HepG2 (cell line): ENCODE results near the gene CLTA. TPM values are rescaled to one million over a fixed set of nuclear protein-coding genes. Genes with fewer than 3 reads are reported as not detected.

Source experiments
- ATAC-seq: fragments of 200-7000 bp; cut with Tn5 transposase; 3 replicates; pipeline ENCODE4 v1.9.1; 2020; ENCODE audit warnings: mild to moderate bottlenecking, moderate library complexity
- BruUV-seq: library from RNA; stranded (reverse); fragments of 400-500 nt; replicated peaks from 2 replicates; lab custom pipeline; 2021; lab: Mats Ljungman, UMichigan
- CTCF ChIA-PET: fragments of 300-600 bp; formaldehyde crosslinking; extraction: SDS; loops from one replicate; lab custom pipeline; 2021; ENCODE audit warnings: low total read pairs, inconsistent platforms, low intra/inter-chr PET ratio; lab: Yijun Ruan, JAX
- POLR2A ChIA-PET: fragments of 350-600 bp; sonication (Branson Sonifier 250); formaldehyde crosslinking; loops from one replicate; lab custom pipeline; 2020; ENCODE audit warnings: antibody characterized with exemption, inconsistent platforms; lab: Yijun Ruan, JAX
- DNase-seq: peaks from one replicate; pipeline ENCODE4 v3.0.0-alpha.2; 2015; ENCODE audit warnings: low spot score
- FAIRE-seq: peaks from 3 replicates; lab custom pipeline; 2011; peaks lifted over from hg19 to GRCh38; lab: Jason Lieb, UNC
- H2AFZ ChIP-seq: one replicate; pipeline ENCODE4 v1.6.1; 2011; ENCODE audit warnings: low read length, inconsistent platforms
- H3K27ac ChIP-seq: fragments of 300-600 bp; 3 replicates; pipeline ENCODE4 v1.8.0; 2011; ENCODE audit warnings: mixed run types, mild to moderate bottlenecking, mixed read lengths, low read length, inconsistent platforms; ENCODE audit not compliant: insufficient read depth; ENCODE audit errors: extremely low read length
- H3K27me3 ChIP-seq, 2 experiments: fragments of 200-600 bp in 1 of 2; 2 replicates in 1 of 2; 3 replicates in 1 of 2; pipeline versions ENCODE4 v1.6.0 to v1.8.0; 2011; ENCODE audit warnings: low read length in 2 of 2, mild to moderate bottlenecking in 2 of 2, moderate library complexity in 2 of 2, inconsistent platforms in 1 of 2; ENCODE audit not compliant: insufficient read depth in 2 of 2, control insufficient read depth in 1 of 2
- H3K36me3 ChIP-seq, 2 experiments: fragments of 200-600 bp in 1 of 2; replicated peaks in 1 of 2; 2 replicates in 1 of 2; 3 replicates in 1 of 2; pipeline versions ENCODE4 v1.5.1 to v1.8.0; 2011; ENCODE audit warnings: low read length in 2 of 2, inconsistent platforms in 1 of 2; ENCODE audit not compliant: insufficient read depth in 2 of 2, control insufficient read depth in 1 of 2
- H3K4me1 ChIP-seq: 2 replicates; pipeline ENCODE4 v1.5.1; 2012; ENCODE audit warnings: low read length, inconsistent platforms; ENCODE audit not compliant: insufficient read depth
- H3K4me2 ChIP-seq: 2 replicates; pipeline ENCODE4 v1.6.0; 2011; ENCODE audit warnings: low read depth, low read length, inconsistent platforms
- H3K4me3 ChIP-seq, 3 experiments: fragments of 200-600 bp in 1 of 3; sonication (generic), shearing (Covaris generic) in 1 of 3; replicated peaks in 1 of 3; 2 replicates each; pipeline ENCODE4 v1.5.1; 2011 to 2016; ENCODE audit warnings: low read length in 3 of 3, inconsistent platforms in 2 of 3, low read depth in 2 of 3, mild to moderate bottlenecking in 2 of 3, control low read depth in 1 of 3, mixed read lengths in 1 of 3; ENCODE audit not compliant: insufficient read depth in 1 of 3
- H3K79me2 ChIP-seq: one replicate; pipeline ENCODE4 v1.6.1; 2011; ENCODE audit warnings: low read length, inconsistent platforms; ENCODE audit not compliant: insufficient read depth
- H3K9ac ChIP-seq: 2 replicates; pipeline ENCODE4 v1.6.0; 2011; ENCODE audit warnings: mild to moderate bottlenecking, low read depth, low read length, inconsistent platforms; ENCODE audit not compliant: insufficient read depth
- H3K9me3 ChIP-seq: 2 replicates; pipeline ENCODE4 v1.5.1; 2012; ENCODE audit warnings: mild to moderate bottlenecking, low read length
- H4K20me1 ChIP-seq: 2 replicates; pipeline ENCODE4 v1.6.0; 2011; ENCODE audit warnings: inconsistent platforms, mild to moderate bottlenecking, low read length, moderate library complexity; ENCODE audit not compliant: insufficient read depth
- SAP130 ChIP-seq: IDR thresholded peaks from 2 replicates; pipeline ENCODE4 v1.6.1; 2016; ENCODE audit warnings: low read depth
- ZFP36 ChIP-seq: fragments of 150-350 bp; IDR thresholded peaks from 2 replicates; pipeline ENCODE4 v1.6.1; 2018; ENCODE audit warnings: borderline replicate concordance, low read length, low read depth; ENCODE audit not compliant: partially characterized antibody
- ZFX ChIP-seq: sonication (generic); formaldehyde crosslinking; IDR thresholded peaks from 2 replicates; pipeline ENCODE4 v1.4.0; 2020; ENCODE audit warnings: mild to moderate bottlenecking, low read depth, missing genetic modification reagents, moderate library complexity
- ZNF326 ChIP-seq: sonication (generic); formaldehyde crosslinking; IDR thresholded peaks from 2 replicates; pipeline ENCODE4 v1.4.0; 2020; ENCODE audit warnings: missing genetic modification reagents, borderline replicate concordance
- WGBS: methylation state at CpG from one replicate; pipeline ENCODE4 v1.1.6; 2017; ENCODE audit warnings: low lambda C conversion rate; 5-methylcytosine and 5-hydroxymethylcytosine counted together
- in situ Hi-C: cut with HindIII; loops from 2 replicates; pipeline ENCODE4 v1.10.0; 2017; ENCODE audit warnings: low pct_unique_long_range_greater_than_20kb; ENCODE audit not compliant: extremely low pct_ligation_motif_present
- intact Hi-C: fragments of 100-400 bp; cut with micrococcal nuclease; formaldehyde crosslinking; loops from one replicate; pipeline ENCODE4 v1.10.0; 2022; ENCODE audit not compliant: unreplicated experiment
- polyA plus RNA-seq, 8 experiments: library from polyadenylated mRNA; depleted of rRNA in 3 of 8; stranded (reverse) in 7 of 8; unstranded in 1 of 8; fragments of >200 nt; fragmentation: Illumina TruSeq in 4 of 8; extraction: Trizol in 4 of 8; gene quantifications; 2 replicates each; pipeline versions ENCODE4 v1.2.1 to v1.2.3, GENCODE V29; 2011 to 2016; ENCODE audit warnings: low read depth in 4 of 8, missing spikeins in 1 of 8, mixed read lengths in 1 of 8; ENCODE audit not compliant: insufficient read depth in 1 of 8
- total RNA-seq, 5 experiments: library from RNA; depleted of rRNA; stranded (reverse); fragments of >200 nt; fragmentation: Illumina TruSeq; extraction: Trizol; gene quantifications; 2 replicates each; pipeline ENCODE4 v1.2.3, GENCODE V29; 2016; ENCODE audit warnings: low read depth in 1 of 5
- TF ChIP-seq, protein P1 (sequence below): sonication (generic); formaldehyde crosslinking; IDR thresholded peaks from 2 replicates; pipeline ENCODE4 v1.4.0; 2020; ENCODE audit warnings: mild to moderate bottlenecking, missing genetic modification reagents
- TF ChIP-seq, protein P2 (sequence below): fragments of 450-650 bp; IDR thresholded peaks from 2 replicates; pipeline ENCODE4 v1.6.1; 2016

CLTA gene
- total and polyA plus RNA-seq, 2 of the 13 experiments (the other 11 are each of a cell fraction or from before 2014, with no cell fraction given): 143 to 222 TPM

DNA sequence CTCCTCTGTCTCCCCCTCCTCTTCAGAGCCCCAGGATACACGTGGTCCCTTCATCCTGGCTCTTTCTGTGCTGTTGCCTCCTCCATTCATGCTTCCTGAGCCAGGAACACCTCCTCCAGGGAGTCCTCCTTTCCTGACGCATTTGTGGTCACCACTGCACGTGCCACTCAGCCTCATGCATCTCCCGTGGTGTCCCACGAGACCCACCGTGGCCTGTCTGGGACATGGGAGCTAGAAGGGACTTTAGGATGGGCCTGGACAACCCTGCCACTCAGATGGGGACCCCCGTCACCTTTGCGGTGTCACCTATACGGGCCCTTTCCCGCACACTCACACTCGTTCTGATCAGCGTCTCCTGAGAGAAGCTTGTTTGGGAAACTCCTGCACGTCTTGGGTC lies 47.5 kb upstream of the CLTA start:
- intact Hi-C loops: no loop called here
- ChIA-PET CTCF (no interaction called here), POLR2A (interaction anchor here (1.2 kb wide), 1 partner anchor 47 kb away, joined by 3 read pairs; the partner anchor contains the start of gene CLTA)
- TF ChIP-seq ZFX (CRISPR knock-in tag): 0 out of 2 replicates have a peak, but pooled peaks have one; percentile 6
- TF ChIP-seq, protein P1, sequence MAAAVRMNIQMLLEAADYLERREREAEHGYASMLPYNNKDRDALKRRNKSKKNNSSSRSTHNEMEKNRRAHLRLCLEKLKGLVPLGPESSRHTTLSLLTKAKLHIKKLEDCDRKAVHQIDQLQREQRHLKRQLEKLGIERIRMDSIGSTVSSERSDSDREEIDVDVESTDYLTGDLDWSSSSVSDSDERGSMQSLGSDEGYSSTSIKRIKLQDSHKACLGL (CRISPR knock-in tag): no peak
- TF ChIP-seq SAP130 (CRISPR knock-in tag): no peak
- TF ChIP-seq ZNF326 (CRISPR knock-in tag): no peak
- peak; percentile 20 for TF ChIP-seq ZFP36
- TF ChIP-seq, protein P2, sequence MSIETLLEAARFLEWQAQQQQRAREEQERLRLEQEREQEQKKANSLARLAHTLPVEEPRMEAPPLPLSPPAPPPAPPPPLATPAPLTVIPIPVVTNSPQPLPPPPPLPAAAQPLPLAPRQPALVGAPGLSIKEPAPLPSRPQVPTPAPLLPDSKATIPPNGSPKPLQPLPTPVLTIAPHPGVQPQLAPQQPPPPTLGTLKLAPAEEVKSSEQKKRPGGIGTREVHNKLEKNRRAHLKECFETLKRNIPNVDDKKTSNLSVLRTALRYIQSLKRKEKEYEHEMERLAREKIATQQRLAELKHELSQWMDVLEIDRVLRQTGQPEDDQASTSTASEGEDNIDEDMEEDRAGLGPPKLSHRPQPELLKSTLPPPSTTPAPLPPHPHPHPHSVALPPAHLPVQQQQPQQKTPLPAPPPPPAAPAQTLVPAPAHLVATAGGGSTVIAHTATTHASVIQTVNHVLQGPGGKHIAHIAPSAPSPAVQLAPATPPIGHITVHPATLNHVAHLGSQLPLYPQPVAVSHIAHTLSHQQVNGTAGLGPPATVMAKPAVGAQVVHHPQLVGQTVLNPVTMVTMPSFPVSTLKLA: 0 out of 2 replicates have a peak, but pooled peaks have one; percentile 18
- no peak overlapping the region for H3K27ac ChIP-seq
- peaks cover 16% of the 10 kb centered on the region for H3K4me1 ChIP-seq
- H3K4me2 ChIP-seq: peak overlapping the region; percentile 59
- no peak for DNase-seq
- H4K20me1 ChIP-seq: no peaks in the 10 kb centered on the region
- no peaks in the 10 kb centered on the region for H3K36me3 ChIP-seq
- WGBS: 48% methylated on average over 12 of the region's 13 CpGs
- no peak for FAIRE-seq
- H3K9me3 ChIP-seq: peaks cover 11% of the 10 kb centered on the region; the same call in 1 of the 2 replicates
- H3K79me2 ChIP-seq: no peaks in the 10 kb centered on the region
- in situ Hi-C loops: no loop called here
- H3K9ac ChIP-seq: peak overlapping the region; percentile 23; the same call in 1 of the 2 replicates
- peaks cover 5 to 22% of the 10 kb centered on the region in 2 experiments; a peak in 4 of 5 replicates for H3K27me3 ChIP-seq
- H3K4me3 ChIP-seq: peak overlapping the region; percentile 3 to 57 (median 32); a peak in 4 of 6 replicates
- peak overlapping the region; percentile 20 for H2AFZ ChIP-seq
- no peak; the same call in 2 of the 3 replicates for ATAC-seq
- no TSS peak for BruUV-seq
